ENCODE results near the gene KRT12.

Gene KRT12

GRCh38 chr17:40846515-40847144 is 20.4 kb downstream of the KRT12 start:
- no peak for TF ChIP-seq CTCF (IDR thresholded peaks at IDR 0.05; ENCODE audit: borderline replicate concordance, insufficient read depth, low read depth, low read length)
- no peak overlapping the region for H3K4me3 ChIP-seq (ENCODE audit: low read depth, low read length)

GRCh38 chr17:40844671-40845107 is 22.3 kb downstream of the KRT12 start:
- no peak overlapping the region for H3K4me3 ChIP-seq (ENCODE audit: low read depth, low read length)
- no peak for TF ChIP-seq CTCF (IDR thresholded peaks at IDR 0.05; ENCODE audit: borderline replicate concordance, insufficient read depth, low read depth, low read length)

GRCh38 chr17:40843242-40843641 is 23.8 kb downstream of the KRT12 start:
- TF ChIP-seq CTCF (IDR thresholded peaks at IDR 0.05; ENCODE audit: borderline replicate concordance, insufficient read depth, low read depth, low read length) = no peak

GRCh38 chr17:40841246-40841645 is 25.8 kb downstream of the KRT12 start:
- no peak overlapping the region for H3K4me3 ChIP-seq (ENCODE audit: low read depth, low read length)
- TF ChIP-seq CTCF (IDR thresholded peaks at IDR 0.05; ENCODE audit: borderline replicate concordance, insufficient read depth, low read depth, low read length) = no peak

More at GRCh38 chr17:40843242-40843641, 23.8 kb downstream of the KRT12 start:
- no peak overlapping the region for H3K4me3 ChIP-seq (ENCODE audit: low read depth, low read length)

GRCh38 chr17:40839194-40839593 is 27.8 kb downstream of the KRT12 start:
- H3K4me3 ChIP-seq (ENCODE audit: low read depth, low read length) = no peak overlapping the region
- no peak for TF ChIP-seq CTCF (IDR thresholded peaks at IDR 0.05; ENCODE audit: borderline replicate concordance, insufficient read depth, low read depth, low read length)

GRCh38 chr17:40836020-40836419 is 31.0 kb downstream of the KRT12 start:
- H3K4me3 ChIP-seq (ENCODE audit: low read depth, low read length) = no peak overlapping the region
- TF ChIP-seq CTCF (IDR thresholded peaks at IDR 0.05; ENCODE audit: borderline replicate concordance, insufficient read depth, low read depth, low read length) = no peak

- no peak for TF ChIP-seq CTCF (IDR thresholded peaks at IDR 0.05; ENCODE audit: borderline replicate concordance, insufficient read depth, low read depth, low read length)
- no peak overlapping the region for H3K4me3 ChIP-seq (ENCODE audit: low read depth, low read length)
Measured at GRCh38 chr17:40833882-40834281, 33.1 kb downstream of the KRT12 start.
